Activated naive CD8-positive, alpha-beta T cell (primary cell): ENCODE measurements around the gene PSME4.

Experiments
- H3K27ac Mint-ChIP-seq: one replicate; pipeline ENCODE4 v1.8.0; 2021; ENCODE audit warnings: mixed read lengths
- H3K27me3 Mint-ChIP-seq: one replicate; pipeline ENCODE4 v1.8.0; 2021; ENCODE audit warnings: mixed read lengths
- H3K36me3 Mint-ChIP-seq: one replicate; pipeline ENCODE4 v1.8.0; 2021; ENCODE audit warnings: mixed read lengths
- H3K4me1 Mint-ChIP-seq: one replicate; pipeline ENCODE4 v1.8.0; 2021; ENCODE audit warnings: low read depth, mixed read lengths
- H3K4me3 Mint-ChIP-seq: one replicate; pipeline ENCODE4 v1.8.0; 2021; ENCODE audit warnings: mild to moderate bottlenecking, mixed read lengths
- H3K9me3 Mint-ChIP-seq: one replicate; pipeline ENCODE4 v1.8.0; 2021; ENCODE audit warnings: low read depth, mixed read lengths

The PSME4 gene

DNA sequence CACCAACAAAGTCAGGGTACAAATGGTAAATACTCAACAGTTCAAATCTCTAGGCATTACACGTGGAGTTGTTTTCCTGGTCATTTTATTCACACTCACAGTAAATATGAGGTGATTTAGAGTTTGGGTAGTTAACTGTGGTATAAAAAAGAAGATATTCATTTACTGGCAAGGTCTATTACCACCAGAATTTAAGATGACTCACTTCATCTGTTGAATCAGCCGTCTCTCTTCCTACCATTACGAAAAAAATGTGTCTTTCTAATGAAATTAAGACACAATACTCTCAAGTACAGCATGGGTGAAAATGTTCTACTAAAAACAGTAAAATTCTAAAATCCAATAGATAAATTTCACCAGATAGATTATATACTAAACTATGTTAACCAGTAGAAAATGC is 90.0 kb downstream of the PSME4 start:
- H3K4me3 Mint-ChIP-seq = no peak overlapping the region
- H3K4me1 Mint-ChIP-seq = peaks cover 10% of the 10 kb centered on the region
- no peak overlapping the region for H3K27ac Mint-ChIP-seq
- peaks cover 16% of the 10 kb centered on the region for H3K36me3 Mint-ChIP-seq
- no peaks in the 10 kb centered on the region for H3K9me3 Mint-ChIP-seq
- no peaks in the 10 kb centered on the region for H3K27me3 Mint-ChIP-seq

DNA sequence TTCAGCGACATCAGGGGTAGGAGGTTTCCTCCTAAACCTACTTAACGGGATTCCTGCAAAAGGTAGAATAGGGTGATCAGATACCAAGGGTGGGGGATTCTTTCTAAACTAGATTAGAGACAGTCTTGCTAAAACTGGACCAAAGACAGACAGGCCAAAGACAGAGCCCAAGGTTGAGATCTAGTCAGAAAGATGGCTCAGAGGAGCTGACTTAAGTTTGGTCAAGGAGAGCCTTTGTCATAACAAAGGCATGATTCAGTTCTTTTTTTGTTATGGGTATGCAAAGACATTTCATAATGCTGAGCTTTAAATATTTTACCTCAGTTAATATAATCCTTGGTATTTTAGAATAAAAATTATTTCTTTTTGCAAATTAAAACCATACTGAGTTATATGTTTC is 93.2 kb downstream of the PSME4 start:
- Mint-ChIP-seq H3K4me1 (no peaks in the 10 kb centered on the region), H3K4me3 (no peak overlapping the region), H3K36me3 (peaks cover 9% of the 10 kb centered on the region)

DNA sequence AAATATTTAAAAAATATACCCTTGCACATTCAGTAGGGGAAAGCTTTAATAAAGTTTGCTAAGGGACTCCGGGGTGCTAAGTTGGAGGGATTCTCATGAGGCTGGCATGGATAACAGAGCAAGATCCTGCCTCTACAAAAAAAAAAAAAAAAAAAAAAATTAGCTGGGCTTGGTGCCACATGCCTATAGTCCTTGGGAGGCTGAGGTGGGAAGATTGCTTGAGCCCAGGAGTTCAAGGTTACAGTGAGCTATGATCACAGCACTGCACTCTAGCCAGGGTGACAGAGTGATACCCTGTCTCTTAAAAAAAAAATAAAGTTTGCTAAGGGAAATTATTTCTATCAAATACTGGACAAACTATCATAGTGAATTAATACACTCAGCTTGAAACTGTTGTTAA is 93.7 kb downstream of the PSME4 start:
- no peaks in the 10 kb centered on the region for H3K4me1 Mint-ChIP-seq
- peaks cover 9% of the 10 kb centered on the region for H3K36me3 Mint-ChIP-seq
- H3K4me3 Mint-ChIP-seq = no peak overlapping the region
- H3K27ac Mint-ChIP-seq = no peak overlapping the region
- no peaks in the 10 kb centered on the region for H3K9me3 Mint-ChIP-seq
- H3K27me3 Mint-ChIP-seq = no peaks in the 10 kb centered on the region

More for the DNA sequence above, 93.2 kb downstream of the PSME4 start:
- Mint-ChIP-seq H3K27me3 (no peaks in the 10 kb centered on the region), H3K9me3 (no peaks in the 10 kb centered on the region), H3K27ac (no peak overlapping the region)

DNA sequence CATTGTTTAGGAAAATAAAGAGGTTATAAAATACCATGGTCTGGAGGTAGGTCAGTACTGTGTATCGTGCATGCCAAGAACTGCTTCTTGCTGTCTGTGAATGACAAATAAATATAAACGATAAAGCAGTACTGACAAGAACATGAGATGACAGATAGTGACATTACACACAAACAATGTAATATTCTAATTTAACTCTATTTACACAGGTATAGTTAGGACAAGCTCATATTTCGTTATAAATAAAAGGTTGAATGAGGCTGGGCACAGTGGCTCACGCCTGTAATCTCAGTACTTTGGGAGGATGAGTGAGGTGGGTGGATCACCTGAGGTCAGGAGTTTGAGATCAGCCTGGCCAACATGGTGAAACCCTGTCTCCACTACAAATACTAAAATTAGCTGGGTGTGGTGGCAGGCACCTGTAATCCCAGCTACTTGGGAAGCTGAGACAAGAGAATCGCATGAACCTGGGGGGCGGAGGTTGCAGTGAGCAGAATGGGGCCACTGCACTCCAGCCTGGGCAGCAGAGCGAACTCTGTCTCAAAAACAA is 96.3 kb downstream of the PSME4 start:
- no peaks in the 10 kb centered on the region for H3K9me3 Mint-ChIP-seq
- H3K27ac Mint-ChIP-seq = no peak overlapping the region
- H3K27me3 Mint-ChIP-seq = no peaks in the 10 kb centered on the region
- H3K36me3 Mint-ChIP-seq = peaks cover 6% of the 10 kb centered on the region
- no peaks in the 10 kb centered on the region for H3K4me1 Mint-ChIP-seq
- H3K4me3 Mint-ChIP-seq = no peak overlapping the region

DNA sequence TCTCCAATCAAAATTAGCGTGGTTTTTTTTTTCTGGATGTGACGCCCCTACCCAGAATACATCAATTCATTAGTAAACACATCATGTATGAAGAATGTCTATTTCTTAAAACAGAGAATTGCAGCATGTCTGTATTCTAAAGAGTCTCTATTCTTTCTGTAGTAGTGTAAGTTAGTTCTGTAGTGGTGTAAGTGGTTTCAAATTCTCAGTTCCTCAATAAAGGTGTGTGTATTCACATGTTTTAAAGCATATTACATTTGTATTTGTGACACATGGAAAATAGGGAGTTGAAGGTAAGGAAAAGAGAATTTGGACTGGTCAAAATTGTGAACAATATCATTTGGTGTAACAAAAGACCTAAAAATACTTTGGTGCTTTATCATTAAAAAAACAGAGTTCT is 103.0 kb downstream of the PSME4 start:
- Mint-ChIP-seq H3K9me3 (no peaks in the 10 kb centered on the region), H3K4me1 (peaks cover 4% of the 10 kb centered on the region), H3K36me3 (peaks cover 15% of the 10 kb centered on the region), H3K4me3 (no peak overlapping the region), H3K27ac (no peak overlapping the region), H3K27me3 (no peaks in the 10 kb centered on the region)

DNA sequence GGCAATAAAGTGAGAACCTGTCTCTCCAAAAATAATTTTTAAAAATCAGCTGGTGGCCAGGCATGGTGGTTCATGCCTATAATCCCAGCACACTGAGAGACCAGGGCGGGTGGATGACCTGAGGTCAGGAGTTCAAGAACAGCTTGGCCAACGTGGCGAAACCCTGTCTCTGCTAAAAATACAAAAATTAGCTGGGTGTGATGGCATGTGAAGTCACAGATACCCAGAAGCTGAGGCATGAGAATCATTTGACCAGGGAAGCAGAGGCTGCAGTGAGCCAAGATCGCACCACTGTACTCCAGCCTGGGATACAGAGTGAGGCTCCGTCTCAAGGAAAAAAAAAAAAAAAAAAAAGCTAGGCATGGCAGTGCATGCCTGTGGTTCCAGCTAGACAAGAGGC is 103.6 kb downstream of the PSME4 start:
- H3K4me1 Mint-ChIP-seq = peaks cover 8% of the 10 kb centered on the region
- H3K27me3 Mint-ChIP-seq = no peaks in the 10 kb centered on the region
- no peaks in the 10 kb centered on the region for H3K9me3 Mint-ChIP-seq
- H3K27ac Mint-ChIP-seq = no peak overlapping the region
- H3K36me3 Mint-ChIP-seq = peaks cover 15% of the 10 kb centered on the region
- no peak overlapping the region for H3K4me3 Mint-ChIP-seq

DNA sequence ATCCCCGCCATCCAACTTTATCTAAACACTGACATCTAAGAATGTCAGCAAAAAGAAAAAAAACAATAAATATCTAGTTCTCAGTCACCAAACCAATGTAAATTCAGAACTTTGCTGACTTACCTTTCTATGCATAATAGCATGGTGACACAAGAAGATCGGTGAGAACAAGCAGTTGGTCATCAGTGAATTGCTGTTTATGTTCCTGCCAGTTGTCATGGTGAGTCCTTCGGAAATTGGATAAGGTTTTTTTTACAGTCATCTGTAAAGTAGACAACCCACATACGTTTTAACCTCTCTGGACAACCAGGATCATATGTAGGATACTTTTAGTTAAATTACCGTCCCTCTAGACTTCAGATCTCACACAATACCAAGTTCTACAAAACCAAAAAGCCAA is 104.8 kb downstream of the PSME4 start:
- Mint-ChIP-seq H3K4me3 (no peak overlapping the region), H3K36me3 (peaks cover 15% of the 10 kb centered on the region), H3K27me3 (no peaks in the 10 kb centered on the region), H3K9me3 (no peaks in the 10 kb centered on the region), H3K4me1 (peaks cover 16% of the 10 kb centered on the region), H3K27ac (no peak overlapping the region)

DNA sequence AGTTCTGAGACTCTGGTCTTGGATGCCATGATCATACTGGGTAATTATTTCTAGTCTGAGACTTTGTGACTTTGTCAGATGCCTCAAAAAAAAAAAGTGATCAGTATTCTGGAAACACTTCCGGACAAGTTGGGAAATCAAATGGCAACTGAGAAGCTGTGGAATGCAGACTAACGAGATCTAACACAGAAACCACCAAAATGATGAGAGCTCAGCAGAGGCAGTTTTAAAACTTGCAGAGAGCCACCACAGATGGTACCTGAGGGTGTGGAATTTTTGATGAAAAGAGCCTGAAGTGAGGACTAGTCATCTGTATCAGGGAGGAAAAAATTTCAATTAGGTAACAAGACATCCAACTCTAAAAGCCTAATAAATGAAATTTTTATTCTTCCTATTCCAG is 105.5 kb downstream of the PSME4 start:
- Mint-ChIP-seq H3K4me3 (no peak overlapping the region), H3K27me3 (no peaks in the 10 kb centered on the region), H3K9me3 (no peaks in the 10 kb centered on the region), H3K36me3 (peaks cover 18% of the 10 kb centered on the region), H3K27ac (no peak overlapping the region), H3K4me1 (peaks cover 16% of the 10 kb centered on the region)

DNA sequence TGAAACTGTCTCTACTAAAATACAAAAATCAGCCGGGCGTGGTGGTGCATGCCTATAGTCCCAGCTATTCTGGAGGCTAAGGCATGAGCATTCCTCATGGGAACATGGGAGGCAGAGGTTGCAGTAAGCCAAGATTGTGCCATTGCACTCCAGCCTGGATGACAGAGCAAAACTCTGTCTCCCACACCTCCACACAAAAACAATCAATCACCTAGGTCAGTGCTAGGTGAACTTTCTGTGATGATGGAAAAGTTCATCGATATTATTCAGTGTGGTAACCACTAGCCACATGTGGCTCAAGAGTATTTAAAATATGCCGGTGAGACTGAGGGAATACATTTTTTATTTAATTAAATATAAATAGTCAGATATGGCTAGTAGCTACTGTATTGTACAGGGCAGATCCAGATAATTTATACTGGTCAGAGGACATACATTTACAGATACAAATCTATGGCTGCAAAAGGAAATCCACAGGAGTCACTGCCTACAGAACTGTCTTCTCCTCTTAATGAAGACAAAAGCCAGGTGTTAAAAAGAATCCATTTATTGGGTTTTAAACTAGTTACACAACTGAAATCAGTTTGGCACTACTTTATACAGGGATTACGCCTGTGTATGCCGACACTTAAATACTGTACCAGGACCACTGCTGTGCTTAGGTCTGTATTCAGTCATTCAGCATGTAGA is 107.1 kb downstream of the PSME4 start:
- H3K4me1 Mint-ChIP-seq = peaks cover 16% of the 10 kb centered on the region
- H3K36me3 Mint-ChIP-seq = peaks cover 18% of the 10 kb centered on the region
- no peaks in the 10 kb centered on the region for H3K9me3 Mint-ChIP-seq
- peak overlapping the region; percentile 34 for H3K27ac Mint-ChIP-seq
- no peaks in the 10 kb centered on the region for H3K27me3 Mint-ChIP-seq
- H3K4me3 Mint-ChIP-seq = no peak overlapping the region

DNA sequence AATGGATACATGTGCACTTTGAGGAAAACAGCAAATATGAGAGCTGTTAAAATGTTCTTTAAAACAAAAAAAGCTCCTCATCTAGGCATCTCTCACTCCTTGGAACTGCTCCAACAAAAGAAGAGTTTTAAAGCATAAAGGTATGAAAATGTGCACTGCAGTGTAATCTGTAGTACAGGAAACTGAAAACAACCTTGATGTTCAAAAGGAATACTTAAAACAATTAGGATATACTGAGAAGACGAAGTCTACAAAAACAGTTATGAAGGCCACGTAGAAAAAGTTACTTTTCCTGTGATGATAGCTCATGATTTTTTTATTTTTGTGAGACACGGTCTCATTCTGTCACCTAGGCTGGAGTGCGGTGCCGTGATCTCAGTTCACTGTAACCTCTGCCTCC is 109.0 kb downstream of the PSME4 start:
- Mint-ChIP-seq H3K27me3 (no peaks in the 10 kb centered on the region), H3K9me3 (no peaks in the 10 kb centered on the region), H3K36me3 (peaks cover 17% of the 10 kb centered on the region), H3K27ac (peak overlapping the region; percentile 67), H3K4me1 (peaks cover 16% of the 10 kb centered on the region), H3K4me3 (no peak overlapping the region)

DNA sequence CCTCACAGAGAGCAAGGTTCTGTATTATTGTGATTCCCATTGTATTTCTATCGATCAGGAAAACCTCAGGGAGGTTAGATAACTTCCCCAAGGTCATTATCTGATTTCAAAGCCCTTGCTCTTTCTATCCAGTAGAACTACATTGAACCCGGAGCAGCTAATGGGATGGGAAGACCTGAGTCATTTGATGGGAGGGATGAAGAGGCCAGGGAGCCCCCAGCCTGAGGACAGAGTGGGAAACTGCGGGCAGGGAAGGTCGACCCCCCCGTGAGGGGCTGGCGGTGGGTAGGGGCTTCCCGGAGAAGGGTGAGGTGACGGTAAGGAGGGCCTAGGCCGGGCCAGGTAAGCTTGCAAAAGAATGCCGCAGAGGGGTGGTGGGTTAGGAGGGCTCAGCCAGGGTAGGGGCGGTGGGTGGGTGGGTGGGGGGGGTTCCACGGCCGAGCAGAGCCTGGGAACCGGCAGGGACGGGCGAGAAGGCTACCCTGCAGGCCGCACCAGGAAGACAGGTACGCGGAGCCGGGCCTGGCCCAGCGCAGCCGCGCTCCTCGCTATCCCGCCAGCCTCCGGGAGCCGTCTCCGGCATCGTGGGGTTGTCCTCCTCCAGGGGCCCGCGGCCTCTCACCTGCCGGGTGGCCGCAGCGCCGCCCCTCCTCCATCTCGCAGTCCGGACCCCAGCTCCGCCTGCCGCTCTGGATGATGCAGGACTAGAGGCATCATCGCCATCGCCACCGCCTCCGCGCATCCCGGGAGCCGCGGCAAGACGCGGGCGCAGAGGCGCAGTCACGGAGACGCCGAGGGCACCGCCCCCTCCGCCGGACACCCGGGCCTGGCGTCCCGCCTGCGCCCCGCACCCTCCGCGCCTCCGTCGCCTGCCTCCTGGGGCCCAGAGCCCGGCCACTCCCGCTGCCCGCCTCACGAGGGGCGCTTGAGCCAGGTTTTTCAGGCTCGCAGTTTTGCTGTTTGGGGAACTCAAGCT is 111.3 kb downstream of the PSME4 start, which contains the start of gene GPR75:
Gene GPR75, minus strand, starts transcription at position 762 of the 976 bp plus-strand sequence. CDS start 5,211 bp downstream, outside the sequence.
- no peaks in the 10 kb centered on the region for H3K27me3 Mint-ChIP-seq
- peaks cover 16% of the 10 kb centered on the region for H3K4me1 Mint-ChIP-seq
- no peaks in the 10 kb centered on the region for H3K9me3 Mint-ChIP-seq
- H3K27ac Mint-ChIP-seq = no peak within 1 kb of the TSS
- H3K4me3 Mint-ChIP-seq = no peak within 1 kb of the TSS
- H3K36me3 Mint-ChIP-seq = peaks cover 6% of the 10 kb centered on the region

DNA sequence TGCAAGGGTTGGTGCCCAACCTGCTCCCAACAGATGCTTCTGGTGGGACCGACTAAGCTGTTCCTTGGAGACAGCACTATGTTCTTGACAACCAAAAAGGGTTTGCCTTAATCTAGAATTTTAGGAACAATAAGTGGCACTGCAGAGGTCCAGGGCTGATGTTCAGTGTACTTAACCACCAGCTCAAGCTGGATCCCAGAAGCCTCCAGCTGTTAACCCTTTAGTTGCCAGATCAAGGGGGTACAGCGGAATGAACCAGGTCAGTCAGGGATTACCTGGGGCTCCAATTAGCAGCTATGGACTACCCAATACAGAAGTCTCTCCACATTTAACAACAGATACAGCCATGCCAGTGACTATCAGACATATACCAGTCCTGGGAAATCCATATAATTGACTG is 114.5 kb downstream of the PSME4 start:
- no peak overlapping the region for H3K27ac Mint-ChIP-seq
- H3K4me3 Mint-ChIP-seq = no peak overlapping the region
- H3K27me3 Mint-ChIP-seq = no peaks in the 10 kb centered on the region

DNA sequence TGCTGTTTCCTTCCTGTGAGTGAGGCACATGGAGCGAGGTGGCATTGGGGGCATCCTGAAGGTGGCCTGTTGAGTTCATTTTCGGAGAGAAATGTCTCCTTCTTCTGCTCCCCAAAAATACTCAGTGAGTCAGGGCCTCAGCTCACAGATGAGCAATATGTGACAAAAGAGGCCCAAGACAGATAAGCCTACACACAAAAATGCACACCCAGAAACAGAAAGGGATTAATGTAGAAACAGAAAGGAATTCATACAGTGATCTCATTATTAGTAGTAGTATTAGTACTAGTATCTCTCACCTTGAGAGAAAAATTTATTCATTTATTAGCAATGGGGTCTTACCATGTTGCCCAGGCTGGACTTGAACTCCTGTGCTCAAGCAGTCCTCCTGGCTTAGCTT is 116.1 kb downstream of the PSME4 start:
- Mint-ChIP-seq H3K4me3 (no peak overlapping the region), H3K27me3 (no peaks in the 10 kb centered on the region), H3K4me1 (no peaks in the 10 kb centered on the region), H3K9me3 (no peaks in the 10 kb centered on the region), H3K36me3 (peaks cover 18% of the 10 kb centered on the region), H3K27ac (no peak overlapping the region)

More for the DNA sequence above, 114.5 kb downstream of the PSME4 start:
- Mint-ChIP-seq H3K9me3 (no peaks in the 10 kb centered on the region), H3K36me3 (peaks cover 19% of the 10 kb centered on the region), H3K4me1 (peaks cover under 1% of the 10 kb centered on the region)

DNA sequence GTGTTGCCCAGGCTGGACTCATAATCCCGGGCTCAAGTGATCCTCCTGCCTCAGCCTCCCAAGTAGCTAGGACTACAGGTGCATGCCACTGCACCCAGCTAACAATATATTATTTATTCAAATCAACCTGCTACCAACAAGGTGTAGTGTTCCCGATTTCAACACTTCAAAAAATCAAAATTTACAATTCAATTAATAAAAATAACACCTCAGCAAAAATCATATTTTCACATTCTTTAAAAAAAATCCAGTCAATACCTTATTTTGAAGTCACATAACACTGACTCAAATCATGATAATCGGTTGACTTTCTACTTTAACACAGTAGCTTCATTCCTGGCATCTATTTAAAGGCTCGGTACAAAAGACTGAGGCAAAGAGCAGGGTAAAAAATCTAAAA is 118.3 kb downstream of the PSME4 start:
- Mint-ChIP-seq H3K27ac (no peak overlapping the region), H3K27me3 (no peaks in the 10 kb centered on the region), H3K9me3 (no peaks in the 10 kb centered on the region), H3K36me3 (peaks cover 21% of the 10 kb centered on the region), H3K4me3 (no peak overlapping the region), H3K4me1 (no peaks in the 10 kb centered on the region)
